Neuronal stem cell (in vitro differentiated cells): ENCODE measurements around the gene BAX.
A peak's percentile ranks its signal among the peaks of the same experiment; 100 is the strongest.

Experiments used
- DNase-seq: peaks from one replicate; pipeline ENCODE4 v3.0.0-alpha.2; 2013; ENCODE audit warnings: low spot score
- H2AFZ ChIP-seq: one replicate; pipeline ENCODE4 v1.6.1; 2013; ENCODE audit warnings: mild to moderate bottlenecking, low read length, inconsistent platforms
- H2AK5ac ChIP-seq: 2 replicates; pipeline ENCODE4 v1.6.1; 2013; ENCODE audit warnings: low read depth, mild to moderate bottlenecking, inconsistent platforms, low read length, moderate library complexity, mixed read lengths
- H2BK120ac ChIP-seq: 2 replicates; pipeline ENCODE4 v1.6.1; 2013; ENCODE audit warnings: low read depth, mild to moderate bottlenecking, inconsistent platforms, low read length, moderate library complexity, mixed read lengths
- H2BK12ac ChIP-seq: one replicate; pipeline ENCODE4 v1.6.1; 2013; ENCODE audit warnings: low read length, inconsistent platforms
- H2BK15ac ChIP-seq: 2 replicates; pipeline ENCODE4 v1.6.1; 2013; ENCODE audit warnings: mild to moderate bottlenecking, low read length, inconsistent platforms, mixed read lengths
- H2BK5ac ChIP-seq: one replicate; pipeline ENCODE4 v1.6.1; 2013; ENCODE audit warnings: inconsistent platforms, mild to moderate bottlenecking, low read length, moderate library complexity
- H3K14ac ChIP-seq: one replicate; pipeline ENCODE4 v1.6.1; 2013; ENCODE audit warnings: low read length, inconsistent platforms
- H3K18ac ChIP-seq: 2 replicates; pipeline ENCODE4 v1.6.1; 2013; ENCODE audit warnings: low read length, inconsistent platforms
- H3K23ac ChIP-seq: 2 replicates; pipeline ENCODE4 v1.6.1; 2013; ENCODE audit warnings: low read depth, mild to moderate bottlenecking, mixed read lengths, low read length, inconsistent platforms; ENCODE audit not compliant: poor library complexity
- H3K27ac ChIP-seq: replicated peaks from 3 replicates; pipeline ENCODE4 v1.5.1; 2013; ENCODE audit warnings: low read length, inconsistent platforms
- H3K27me3 ChIP-seq, 3 experiments: 2 replicates each; pipeline ENCODE4 v1.6.1; 2013; ENCODE audit warnings: low read length in 3 of 3, mild to moderate bottlenecking in 2 of 3, inconsistent platforms in 1 of 3, low read depth in 1 of 3, mixed read lengths in 1 of 3, moderate library complexity in 1 of 3; ENCODE audit not compliant: control insufficient read depth in 3 of 3, insufficient read depth in 3 of 3
- H3K36me3 ChIP-seq, 2 donors: replicated peaks in 1 of 2; 2 replicates each; pipeline ENCODE4 v1.6.1; 2013; ENCODE audit warnings: low read length in 2 of 2; ENCODE audit not compliant: control insufficient read depth in 2 of 2, insufficient read depth in 2 of 2
- H3K4ac ChIP-seq: 2 replicates; pipeline ENCODE4 v1.6.1; 2013; ENCODE audit warnings: inconsistent platforms, mild to moderate bottlenecking, low read length, moderate library complexity
- H3K4me1 ChIP-seq, 2 donors: 1 replicate in 1 of 2; 2 replicates in 1 of 2; pipeline ENCODE4 v1.6.1; 2013; ENCODE audit warnings: low read length in 2 of 2, low read depth in 1 of 2; ENCODE audit not compliant: control insufficient read depth in 2 of 2, insufficient read depth in 1 of 2
- H3K4me2 ChIP-seq: one replicate; pipeline ENCODE4 v1.6.1; 2013; ENCODE audit warnings: mild to moderate bottlenecking, low read length, inconsistent platforms; ENCODE audit not compliant: insufficient read depth, poor library complexity, severe bottlenecking
- H3K4me3 ChIP-seq, 2 donors: 2 replicates each; pipeline ENCODE4 v1.5.1; 2013; ENCODE audit warnings: low read length in 2 of 2, mild to moderate bottlenecking in 2 of 2, inconsistent platforms in 1 of 2, moderate library complexity in 1 of 2
- H3K79me1 ChIP-seq: one replicate; pipeline ENCODE4 v1.6.1; 2013; ENCODE audit warnings: low read depth, mild to moderate bottlenecking, inconsistent platforms, low read length, moderate library complexity
- H3K9ac ChIP-seq: one replicate; pipeline ENCODE4 v1.6.1; 2013; ENCODE audit warnings: mild to moderate bottlenecking, low read depth, low read length, inconsistent platforms; ENCODE audit not compliant: poor library complexity
- H3K9me3 ChIP-seq, 2 donors: replicated peaks in 1 of 2; 2 replicates each; pipeline versions ENCODE3 to v1.6.1; 2013; ENCODE audit warnings: low read length in 2 of 2, mild to moderate bottlenecking in 2 of 2, inconsistent platforms in 1 of 2, low read depth in 1 of 2, mixed read lengths in 1 of 2, moderate library complexity in 1 of 2; ENCODE audit not compliant: control insufficient read depth in 2 of 2, insufficient read depth in 1 of 2
- H4K8ac ChIP-seq: one replicate; pipeline ENCODE4 v1.6.1; 2013; ENCODE audit warnings: low read depth, mild to moderate bottlenecking, inconsistent platforms, low read length, moderate library complexity
- H4K91ac ChIP-seq: one replicate; pipeline ENCODE4 v1.6.1; 2013; ENCODE audit warnings: low read length, low read depth, mild to moderate bottlenecking, inconsistent platforms; ENCODE audit not compliant: poor library complexity
- WGBS, 2 donors: extraction: QIAGEN DNeasy Blood & Tissue Kit; methylation state at CpG; one replicate each; pipeline ENCODE4 v1.1.7; 2013; ENCODE audit warnings: missing lambda C conversion rate in 2 of 2, mixed read lengths in 1 of 2; ENCODE audit not compliant: insufficient read length in 2 of 2, insufficient replicate concordance in 1 of 2; ENCODE audit errors: extremely low coverage in 2 of 2; 5-methylcytosine and 5-hydroxymethylcytosine counted together

The BAX gene

GRCh38 chr19:48962029-48962848 lies 7.6 kb downstream of the BAX start:
- WGBS, 2 donors: no CpG with 5 or more reads among the region's 22 CpGs
- peak overlapping the region; percentile 79 for H2BK15ac ChIP-seq
- no peak overlapping the region for H3K4me2 ChIP-seq
- peak overlapping the region; percentile 81 for H2BK120ac ChIP-seq
- no peak overlapping the region for H4K8ac ChIP-seq
- no peaks in the 10 kb centered on the region for H3K27me3 ChIP-seq
- no peak for DNase-seq
- H3K14ac ChIP-seq: no peak overlapping the region
- H3K4ac ChIP-seq: no peak overlapping the region
- H3K23ac ChIP-seq: peak overlapping the region; percentile 78
- peak overlapping the region; percentile 16 for H2BK12ac ChIP-seq
- peak overlapping the region; percentile 79 for H3K9ac ChIP-seq
- H2AK5ac ChIP-seq: peak overlapping the region; percentile 93
- peaks cover 17 to 23% of the 10 kb centered on the region in 2 donors for H3K4me1 ChIP-seq
- H2AFZ ChIP-seq: no peak overlapping the region
- H3K4me3 ChIP-seq: peak overlapping the region in 1 of 2 donors; percentile 16
- H2BK5ac ChIP-seq: peak overlapping the region; percentile 70
- H4K91ac ChIP-seq: peak overlapping the region; percentile 89
- H3K18ac ChIP-seq: peak overlapping the region; percentile 81
- peak overlapping the region; percentile 52 for H3K27ac ChIP-seq
- H3K79me1 ChIP-seq: peaks cover 5% of the 10 kb centered on the region
- H3K9me3 ChIP-seq: peaks cover 0 to 8% of the 10 kb centered on the region in 2 donors
- H3K36me3 ChIP-seq: peaks cover 10 to 44% of the 10 kb centered on the region in 2 donors

- H2BK120ac ChIP-seq: peak overlapping the region; percentile 81
- no peak overlapping the region for H3K9ac ChIP-seq
- H3K18ac ChIP-seq: no peak overlapping the region
- H3K79me1 ChIP-seq: peaks cover 5% of the 10 kb centered on the region
- peak overlapping the region; percentile 70 for H2BK5ac ChIP-seq
- H3K27me3 ChIP-seq: no peaks in the 10 kb centered on the region
- no peak overlapping the region for H3K4me3 ChIP-seq
- H3K23ac ChIP-seq: peak overlapping the region; percentile 78
- H3K4me2 ChIP-seq: no peak overlapping the region
- peaks cover 0 to 8% of the 10 kb centered on the region in 2 donors for H3K9me3 ChIP-seq
- H3K14ac ChIP-seq: no peak overlapping the region
- no peak overlapping the region for H3K4ac ChIP-seq
- no peak overlapping the region for H3K27ac ChIP-seq
- peaks cover 17 to 23% of the 10 kb centered on the region in 2 donors for H3K4me1 ChIP-seq
- WGBS, 2 donors: no CpG with 5 or more reads among the region's 7 CpGs
- no peak overlapping the region for H2BK12ac ChIP-seq
- DNase-seq: no peak
- H4K91ac ChIP-seq: no peak overlapping the region
- no peak overlapping the region for H2BK15ac ChIP-seq
- H2AFZ ChIP-seq: no peak overlapping the region
- peak overlapping the region; percentile 93 for H2AK5ac ChIP-seq
- H4K8ac ChIP-seq: no peak overlapping the region
- H3K36me3 ChIP-seq: peaks cover 10 to 44% of the 10 kb centered on the region in 2 donors
Observed at GRCh38 chr19:48962849-48963165, 8.1 kb downstream of the BAX start.

- H3K14ac ChIP-seq: no peak overlapping the region
- peak overlapping the region; percentile 11 for H3K4me2 ChIP-seq
- H3K4me3 ChIP-seq: no peak overlapping the region
- H2BK120ac ChIP-seq: no peak overlapping the region
- H3K27me3 ChIP-seq: no peaks in the 10 kb centered on the region
- peak overlapping the region; percentile 80 for H3K27ac ChIP-seq
- H3K36me3 ChIP-seq: peaks cover 15 to 44% of the 10 kb centered on the region in 2 donors
- H2AFZ ChIP-seq: peak overlapping the region; percentile 30
- DNase-seq: peak; percentile 48
- no peak overlapping the region for H2BK12ac ChIP-seq
- peak overlapping the region; percentile 53 for H3K18ac ChIP-seq
- H3K23ac ChIP-seq: no peak overlapping the region
- H4K8ac ChIP-seq: no peak overlapping the region
- no CpG with 5 or more reads among the region's 28 CpGs for WGBS, 2 donors
- H3K79me1 ChIP-seq: peaks cover 5% of the 10 kb centered on the region
- H2BK15ac ChIP-seq: peak overlapping the region; percentile 41
- H2AK5ac ChIP-seq: peak overlapping the region; percentile 76
- peak overlapping the region; percentile 0 for H2BK5ac ChIP-seq
- no peak overlapping the region for H3K9ac ChIP-seq
- no peak overlapping the region for H4K91ac ChIP-seq
- no peak overlapping the region for H3K4ac ChIP-seq
- H3K4me1 ChIP-seq: peaks cover 17 to 23% of the 10 kb centered on the region in 2 donors
- peaks cover 0 to 8% of the 10 kb centered on the region in 2 donors for H3K9me3 ChIP-seq
Observed at GRCh38 chr19:48963371-48964204, 8.9 kb downstream of the BAX start.
